Heart left ventricle (tissue), 13 donors: ENCODE data around the gene BIRC2.

Experiments
- POLR2A ChIP-seq, 2 donors: fragments of 450-650 bp; IDR thresholded peaks; one replicate each; pipeline ENCODE4 v1.6.1; 2017; ENCODE audit warnings: antibody characterized with exemption in 2 of 2, mild to moderate bottlenecking in 2 of 2, moderate library complexity in 2 of 2
- TF ChIP-seq, protein P1 (sequence below), 12 donors: fragments of 200-600 bp; sonication (generic) in 4 of 12; IDR thresholded peaks; one replicate each; pipeline versions ENCODE4 v1.5.0 to v1.8.0; 2018 to 2022; ENCODE audit warnings: antibody characterized with exemption in 12 of 12, mild to moderate bottlenecking in 5 of 12
- donor health status: ischemic (EF 13 %, LVEDD 7.1; RV severe dilation, severe dysfunction).
- donor health status: DM: no; HTN: yes; CAD: no.
- donor health status: DM: no; HTN: no; CAD: no.
- donor health status: ischemic (EF 25% LVEDD 6.9; RV normal size, moderate dysfunction).
- donor health status: ischemic (EF 25% LVEDD 5.7; RV mildly dilated, moderate dysfunction).
- donor health status: ischemic (EF 35%, LVEDD 5.7; RV mildly dilated, moderate dysfunction).
- donor health status: nonischemic (EF 11% LVEDD 7.7; RV severe dilation, severe dysfunction).
- donor health status: DM: yes; HTN: yes; CAD: no.
- donor health status: PGD.
- donor health status: ischemic (EF 29% LVEDD 5.4; RV normal size, mild dysfunction).
- donor health status: nonischemic (EF 23%, LVEDD 6.1; RV moderate dilation, normal function).

DNA sequence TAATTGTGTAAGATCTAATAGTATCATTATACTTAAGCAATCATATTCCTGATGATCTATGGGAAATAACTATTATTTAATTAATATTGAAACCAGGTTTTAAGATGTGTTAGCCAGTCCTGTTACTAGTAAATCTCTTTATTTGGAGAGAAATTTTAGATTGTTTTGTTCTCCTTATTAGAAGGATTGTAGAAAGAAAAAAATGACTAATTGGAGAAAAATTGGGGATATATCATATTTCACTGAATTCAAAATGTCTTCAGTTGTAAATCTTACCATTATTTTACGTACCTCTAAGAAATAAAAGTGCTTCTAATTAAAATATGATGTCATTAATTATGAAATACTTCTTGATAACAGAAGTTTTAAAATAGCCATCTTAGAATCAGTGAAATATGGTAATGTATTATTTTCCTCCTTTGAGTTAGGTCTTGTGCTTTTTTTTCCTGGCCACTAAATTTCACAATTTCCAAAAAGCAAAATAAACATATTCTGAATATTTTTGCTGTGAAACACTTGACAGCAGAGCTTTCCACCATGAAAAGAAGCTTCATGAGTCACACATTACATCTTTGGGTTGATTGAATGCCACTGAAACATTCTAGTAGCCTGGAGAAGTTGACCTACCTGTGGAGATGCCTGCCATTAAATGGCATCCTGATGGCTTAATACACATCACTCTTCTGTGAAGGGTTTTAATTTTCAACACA, 23.3 kb upstream of the BIRC2 start:
- TF ChIP-seq, protein P1, sequence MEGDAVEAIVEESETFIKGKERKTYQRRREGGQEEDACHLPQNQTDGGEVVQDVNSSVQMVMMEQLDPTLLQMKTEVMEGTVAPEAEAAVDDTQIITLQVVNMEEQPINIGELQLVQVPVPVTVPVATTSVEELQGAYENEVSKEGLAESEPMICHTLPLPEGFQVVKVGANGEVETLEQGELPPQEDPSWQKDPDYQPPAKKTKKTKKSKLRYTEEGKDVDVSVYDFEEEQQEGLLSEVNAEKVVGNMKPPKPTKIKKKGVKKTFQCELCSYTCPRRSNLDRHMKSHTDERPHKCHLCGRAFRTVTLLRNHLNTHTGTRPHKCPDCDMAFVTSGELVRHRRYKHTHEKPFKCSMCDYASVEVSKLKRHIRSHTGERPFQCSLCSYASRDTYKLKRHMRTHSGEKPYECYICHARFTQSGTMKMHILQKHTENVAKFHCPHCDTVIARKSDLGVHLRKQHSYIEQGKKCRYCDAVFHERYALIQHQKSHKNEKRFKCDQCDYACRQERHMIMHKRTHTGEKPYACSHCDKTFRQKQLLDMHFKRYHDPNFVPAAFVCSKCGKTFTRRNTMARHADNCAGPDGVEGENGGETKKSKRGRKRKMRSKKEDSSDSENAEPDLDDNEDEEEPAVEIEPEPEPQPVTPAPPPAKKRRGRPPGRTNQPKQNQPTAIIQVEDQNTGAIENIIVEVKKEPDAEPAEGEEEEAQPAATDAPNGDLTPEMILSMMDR (IDR thresholded peaks at IDR 0.05): no peak
- no peak for TF ChIP-seq POLR2A (IDR thresholded peaks at IDR 0.05)
